Activated CD8-positive, alpha-beta memory T cell treated with anti-CD3 and anti-CD28 coated beads, Interleukin-2, amount 50 U/mL, for 4 hours (primary cell): ENCODE results near the gene SLC46A1.
A peak's percentile ranks its signal among the peaks of the same experiment; 100 is the strongest.
"Not testable (repeated sequence)": the region's sequence is repeated elsewhere in the genome, so short reads cannot be mapped to it uniquely, and the experiment has no call there.

Source experiments
- DNase-seq: peaks from one replicate; pipeline ENCODE4 v3.0.0-alpha.2; 2020

Gene SLC46A1

GRCh38 chr17:28405632-28406472 lies at the start of gene SLC46A1:
TSS of gene SLC46A1 (minus strand) at chr17:28406212. CDS start at chr17:28406114, 98 bp downstream.
- DNase-seq: peak; percentile 54

- no peak for DNase-seq
These were observed 43.8 kb upstream of the SLC46A1 start for GRCh38 chr17:28449859-28450258.

GRCh38 chr17:28447396-28447760 lies 41.4 kb upstream of the SLC46A1 start:
- no peak for DNase-seq

GRCh38 chr17:28446716-28447395 lies 40.8 kb upstream of the SLC46A1 start:
- DNase-seq: no peak

GRCh38 chr17:28443901-28444638 lies 38.1 kb upstream of the SLC46A1 start:
- DNase-seq: no peak

- DNase-seq: not testable (repeated sequence)
These were observed 28.3 kb upstream of the SLC46A1 start for GRCh38 chr17:28434326-28434725.

- no peak for DNase-seq
These were observed 27.7 kb upstream of the SLC46A1 start for GRCh38 chr17:28433721-28434120.

- DNase-seq: not testable (repeated sequence)
These were observed 22.0 kb upstream of the SLC46A1 start for GRCh38 chr17:28427982-28428381.

GRCh38 chr17:28427371-28427770 lies 21.4 kb upstream of the SLC46A1 start:
- no peak for DNase-seq

- DNase-seq: no peak
These were observed 20.1 kb upstream of the SLC46A1 start for GRCh38 chr17:28426081-28426519.

GRCh38 chr17:28425206-28425605 lies 19.2 kb upstream of the SLC46A1 start:
- DNase-seq: no peak

- DNase-seq: no peak
These were observed 15.8 kb upstream of the SLC46A1 start for GRCh38 chr17:28421787-28422305.

GRCh38 chr17:28416703-28417311 lies 10.8 kb upstream of the SLC46A1 start:
- DNase-seq: peak; percentile 43

- no peak for DNase-seq
These were observed 9.9 kb upstream of the SLC46A1 start for GRCh38 chr17:28415886-28416285.

GRCh38 chr17:28413804-28414203 lies 7.8 kb upstream of the SLC46A1 start:
- DNase-seq: no peak

- DNase-seq: no peak
These were observed 6.1 kb upstream of the SLC46A1 start for GRCh38 chr17:28412099-28412498.

GRCh38 chr17:28407974-28408306 lies 1.9 kb upstream of the SLC46A1 start:
- no peak for DNase-seq

GRCh38 chr17:28407130-28407973 lies 1.3 kb upstream of the SLC46A1 start:
- DNase-seq: no peak

- DNase-seq: no peak
These were observed 432 bp upstream of the SLC46A1 start for GRCh38 chr17:28406473-28406814.

- no peak for DNase-seq
These were observed 1.0 kb downstream of the SLC46A1 start for GRCh38 chr17:28404812-28405570.

- DNase-seq: no peak
These were observed 1.6 kb downstream of the SLC46A1 start for GRCh38 chr17:28404461-28404811.
